Activated T-cell treated with anti-CD3 and anti-CD28 coated beads, Interleukin-2, amount 50 U/mL, for 4 hours (primary cell): Measurements from ENCODE around the gene PPP4R1. TPM values are rescaled to one million over a fixed set of nuclear protein-coding genes. Genes with fewer than 3 reads are reported as not detected.

ENCODE experiments used
- ATAC-seq, 2 donors: fragments of 200-7000 bp; cut with Tn5 transposase; one replicate each; pipeline ENCODE4 v1.10.0; 2021
- DNase-seq: peaks from one replicate; pipeline ENCODE4 v3.0.0-alpha.2; 2020
- H3K27me3 Mint-ChIP-seq: one replicate; pipeline ENCODE4 v1.8.0; 2021; ENCODE audit warnings: low read depth, mixed read lengths
- H3K36me3 Mint-ChIP-seq: one replicate; pipeline ENCODE4 v1.8.0; 2022; ENCODE audit warnings: mixed read lengths; ENCODE audit not compliant: insufficient read depth
- H3K4me1 Mint-ChIP-seq: one replicate; pipeline ENCODE4 v1.8.0; 2021; ENCODE audit warnings: low read depth, mixed read lengths
- H3K4me3 Mint-ChIP-seq: one replicate; pipeline ENCODE4 v1.8.0; 2021; ENCODE audit warnings: mild to moderate bottlenecking, moderate library complexity, mixed read lengths
- H3K9me3 Mint-ChIP-seq: one replicate; pipeline ENCODE4 v1.8.0; 2021; ENCODE audit warnings: mixed read lengths
- total RNA-seq, 3 donors: library from RNA; stranded (reverse); gene quantifications; one replicate each; pipeline ENCODE4 v1.2.1, GENCODE V29; 2021

The PPP4R1 gene
- total RNA-seq, 3 donors from 2014 or later, result 32.6 to 38.3 (median 36.8) TPM

DNA sequence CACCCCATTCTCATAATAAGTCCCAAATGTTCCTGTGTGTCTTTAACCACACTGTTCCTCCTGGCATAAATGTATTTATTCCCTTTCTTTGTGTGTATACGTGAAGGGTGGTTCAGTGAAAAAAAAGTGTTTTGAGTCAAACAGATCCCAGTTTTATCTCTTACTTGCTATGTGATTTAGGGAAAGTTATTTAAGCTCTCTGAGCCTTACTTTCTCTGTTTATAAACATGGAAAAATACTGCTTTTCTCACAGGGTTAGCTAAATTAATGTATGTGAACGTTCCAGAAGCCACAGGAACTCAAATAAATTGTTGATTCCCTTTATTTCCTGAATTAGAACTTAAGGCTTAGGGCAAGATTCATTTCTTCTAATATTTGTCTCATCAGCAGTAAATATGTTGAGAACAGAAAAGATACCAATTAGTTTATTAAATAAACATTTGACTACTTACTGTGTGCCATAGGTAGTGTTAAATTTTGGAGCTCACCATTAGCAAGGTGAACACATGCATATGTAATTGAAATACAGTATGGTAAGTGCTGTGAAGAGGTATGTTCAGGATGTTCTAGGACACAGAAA is 105.8 kb downstream of the PPP4R1 start:
- ATAC-seq, result no peak
- peaks cover 3% of the 10 kb centered on the region for H3K36me3 Mint-ChIP-seq
- H3K4me3 Mint-ChIP-seq, result no peak overlapping the region
- no peaks in the 10 kb centered on the region for H3K27me3 Mint-ChIP-seq
- peaks cover 30% of the 10 kb centered on the region for H3K4me1 Mint-ChIP-seq
- peaks cover 3% of the 10 kb centered on the region for H3K9me3 Mint-ChIP-seq
- DNase-seq, result no peak

DNA sequence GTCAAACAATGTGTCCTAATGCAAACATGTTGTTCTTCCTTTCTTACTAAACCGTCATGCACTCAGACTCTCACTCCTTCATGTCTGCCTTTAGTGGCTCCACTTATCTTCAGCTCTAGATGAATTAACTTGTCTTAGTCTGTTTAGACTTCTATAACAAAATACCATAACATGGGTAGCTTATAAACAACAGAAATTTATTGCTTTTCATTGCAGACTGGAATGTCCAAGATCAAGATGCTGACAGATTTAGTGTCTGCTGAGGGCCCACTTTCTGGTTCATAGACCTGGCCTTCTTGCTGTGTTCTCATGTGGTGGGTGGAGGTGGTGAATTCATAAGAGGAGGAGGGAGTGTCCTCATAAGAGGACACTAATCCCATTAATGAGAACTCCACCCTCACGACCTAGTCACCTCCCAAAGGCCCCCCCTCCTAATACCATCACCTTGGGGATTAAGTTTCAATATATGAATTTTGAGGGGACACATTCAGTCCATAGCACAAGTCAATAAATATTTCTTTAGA is 106.7 kb downstream of the PPP4R1 start:
- ATAC-seq, result no peak
- H3K27me3 Mint-ChIP-seq, result no peaks in the 10 kb centered on the region
- H3K9me3 Mint-ChIP-seq, result peaks cover 12% of the 10 kb centered on the region
- H3K4me1 Mint-ChIP-seq, result peaks cover 30% of the 10 kb centered on the region
- H3K36me3 Mint-ChIP-seq, result peaks cover 6% of the 10 kb centered on the region
- H3K4me3 Mint-ChIP-seq, result no peak overlapping the region
- DNase-seq, result no peak

DNA sequence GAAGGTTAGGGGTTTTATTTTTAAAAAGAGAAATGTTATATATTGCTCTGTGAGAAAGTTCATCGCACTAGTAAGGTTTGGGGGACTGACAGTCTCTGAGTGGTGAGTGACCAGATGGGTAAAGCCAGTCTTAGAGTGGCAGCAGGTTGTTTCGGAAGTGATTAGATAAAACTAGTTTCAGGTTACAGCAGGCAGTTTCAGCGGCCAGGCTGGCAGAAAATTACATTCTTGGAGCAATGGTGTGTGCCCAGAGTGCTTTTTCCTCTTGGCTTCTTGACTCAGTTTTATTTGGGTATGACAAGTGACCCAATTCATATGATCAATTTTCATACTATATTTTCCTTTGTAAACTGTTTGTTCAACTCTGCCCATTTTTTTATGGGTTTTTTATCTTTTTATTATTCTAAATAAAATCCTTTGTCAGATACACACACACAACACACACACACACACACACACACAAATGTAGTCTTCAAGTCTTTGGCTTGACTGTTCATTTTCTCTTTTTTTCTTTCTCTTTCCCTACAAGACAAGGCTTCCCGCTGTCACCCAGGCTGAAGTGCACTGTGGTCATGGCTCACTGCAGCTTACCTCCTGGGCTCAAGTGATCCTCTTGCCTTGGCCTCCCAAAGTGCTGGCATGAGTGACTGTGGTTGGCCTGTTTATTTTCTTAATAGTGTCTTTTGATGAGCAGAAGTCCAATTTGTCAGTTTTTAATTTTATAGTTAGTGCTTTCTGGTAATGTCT is 108.1 kb downstream of the PPP4R1 start:
- no peaks in the 10 kb centered on the region for H3K27me3 Mint-ChIP-seq
- H3K9me3 Mint-ChIP-seq, result peaks cover 14% of the 10 kb centered on the region
- ATAC-seq (no peak), DNase-seq (no peak)
- no peak overlapping the region for H3K4me3 Mint-ChIP-seq
- H3K4me1 Mint-ChIP-seq, result peaks cover 30% of the 10 kb centered on the region
- peaks cover 6% of the 10 kb centered on the region for H3K36me3 Mint-ChIP-seq

Other genes starting within 250 kb of the PPP4R1 start
- 10 to 100 TPM; 31.1 to 32.6 (median 31.7) TPM for gene RALBP1, start 139.0 kb downstream of the PPP4R1 start, total RNA-seq
- 1 to 10 TPM in 2 of 3 donors, under 1 TPM in 1; 0.40 to 1.8 (median 1.2) TPM for gene RAB31, start 93.7 kb upstream of the PPP4R1 start, total RNA-seq